ENCODE results near the gene IGFBP2.

GRCh38 chr2:216692636-216693413, 59.6 kb downstream of the IGFBP2 start:
- TF ChIP-seq, protein P1, sequence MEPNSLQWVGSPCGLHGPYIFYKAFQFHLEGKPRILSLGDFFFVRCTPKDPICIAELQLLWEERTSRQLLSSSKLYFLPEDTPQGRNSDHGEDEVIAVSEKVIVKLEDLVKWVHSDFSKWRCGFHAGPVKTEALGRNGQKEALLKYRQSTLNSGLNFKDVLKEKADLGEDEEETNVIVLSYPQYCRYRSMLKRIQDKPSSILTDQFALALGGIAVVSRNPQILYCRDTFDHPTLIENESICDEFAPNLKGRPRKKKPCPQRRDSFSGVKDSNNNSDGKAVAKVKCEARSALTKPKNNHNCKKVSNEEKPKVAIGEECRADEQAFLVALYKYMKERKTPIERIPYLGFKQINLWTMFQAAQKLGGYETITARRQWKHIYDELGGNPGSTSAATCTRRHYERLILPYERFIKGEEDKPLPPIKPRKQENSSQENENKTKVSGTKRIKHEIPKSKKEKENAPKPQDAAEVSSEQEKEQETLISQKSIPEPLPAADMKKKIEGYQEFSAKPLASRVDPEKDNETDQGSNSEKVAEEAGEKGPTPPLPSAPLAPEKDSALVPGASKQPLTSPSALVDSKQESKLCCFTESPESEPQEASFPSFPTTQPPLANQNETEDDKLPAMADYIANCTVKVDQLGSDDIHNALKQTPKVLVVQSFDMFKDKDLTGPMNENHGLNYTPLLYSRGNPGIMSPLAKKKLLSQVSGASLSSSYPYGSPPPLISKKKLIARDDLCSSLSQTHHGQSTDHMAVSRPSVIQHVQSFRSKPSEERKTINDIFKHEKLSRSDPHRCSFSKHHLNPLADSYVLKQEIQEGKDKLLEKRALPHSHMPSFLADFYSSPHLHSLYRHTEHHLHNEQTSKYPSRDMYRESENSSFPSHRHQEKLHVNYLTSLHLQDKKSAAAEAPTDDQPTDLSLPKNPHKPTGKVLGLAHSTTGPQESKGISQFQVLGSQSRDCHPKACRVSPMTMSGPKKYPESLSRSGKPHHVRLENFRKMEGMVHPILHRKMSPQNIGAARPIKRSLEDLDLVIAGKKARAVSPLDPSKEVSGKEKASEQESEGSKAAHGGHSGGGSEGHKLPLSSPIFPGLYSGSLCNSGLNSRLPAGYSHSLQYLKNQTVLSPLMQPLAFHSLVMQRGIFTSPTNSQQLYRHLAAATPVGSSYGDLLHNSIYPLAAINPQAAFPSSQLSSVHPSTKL (CRISPR knock-in tag; IDR thresholded peaks at IDR 0.05): no peak
- TF ChIP-seq, protein P2, sequence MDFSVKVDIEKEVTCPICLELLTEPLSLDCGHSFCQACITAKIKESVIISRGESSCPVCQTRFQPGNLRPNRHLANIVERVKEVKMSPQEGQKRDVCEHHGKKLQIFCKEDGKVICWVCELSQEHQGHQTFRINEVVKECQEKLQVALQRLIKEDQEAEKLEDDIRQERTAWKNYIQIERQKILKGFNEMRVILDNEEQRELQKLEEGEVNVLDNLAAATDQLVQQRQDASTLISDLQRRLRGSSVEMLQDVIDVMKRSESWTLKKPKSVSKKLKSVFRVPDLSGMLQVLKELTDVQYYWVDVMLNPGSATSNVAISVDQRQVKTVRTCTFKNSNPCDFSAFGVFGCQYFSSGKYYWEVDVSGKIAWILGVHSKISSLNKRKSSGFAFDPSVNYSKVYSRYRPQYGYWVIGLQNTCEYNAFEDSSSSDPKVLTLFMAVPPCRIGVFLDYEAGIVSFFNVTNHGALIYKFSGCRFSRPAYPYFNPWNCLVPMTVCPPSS (IDR thresholded peaks at IDR 0.05): no peak
- TF ChIP-seq CTCF (CRISPR knock-in tag; IDR thresholded peaks at IDR 0.05) (no peak), MTA1 (CRISPR knock-in tag; IDR thresholded peaks at IDR 0.05; ENCODE audit: borderline replicate concordance) (no peak), ZNF556 (CRISPR knock-in tag; IDR thresholded peaks at IDR 0.05; ENCODE audit: borderline replicate concordance) (no peak), ZHX1 (CRISPR knock-in tag; IDR thresholded peaks at IDR 0.05; ENCODE audit: low read depth) (no peak), XBP1 (CRISPR knock-in tag; IDR thresholded peaks at IDR 0.05) (no peak), YEATS2 (CRISPR knock-in tag; IDR thresholded peaks at IDR 0.05; ENCODE audit: borderline replicate concordance) (no peak), NFYB (CRISPR knock-in tag; IDR thresholded peaks at IDR 0.05) (no peak), SNAPC4 (CRISPR knock-in tag; IDR thresholded peaks at IDR 0.05) (no peak)
- TF ChIP-seq, protein P3, sequence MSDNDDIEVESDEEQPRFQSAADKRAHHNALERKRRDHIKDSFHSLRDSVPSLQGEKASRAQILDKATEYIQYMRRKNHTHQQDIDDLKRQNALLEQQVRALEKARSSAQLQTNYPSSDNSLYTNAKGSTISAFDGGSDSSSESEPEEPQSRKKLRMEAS (IDR thresholded peaks at IDR 0.05): no peak
